Adrenal gland (tissue), 5 donors: ENCODE data around the gene DYRK3.

ENCODE experiments used
- CTCF ChIP-seq, 6 experiments: fragments of 450-650 bp in 4 of 6; fragments of 200-600 bp in 2 of 6; sonication (generic) in 1 of 6; IDR thresholded peaks; 1 replicate in 5 of 6; 2 replicates in 1 of 6; pipeline versions ENCODE4 v1.5.1 to v1.8.0; 2016 to 2021; ENCODE audit warnings: antibody characterized with exemption in 6 of 6, mild to moderate bottlenecking in 2 of 6, moderate library complexity in 1 of 6
- POLR2A ChIP-seq, 2 donors: fragments of 450-650 bp; IDR thresholded peaks; one replicate each; pipeline ENCODE4 v1.6.1; 2017; ENCODE audit warnings: antibody characterized with exemption in 2 of 2, mild to moderate bottlenecking in 2 of 2, moderate library complexity in 1 of 2
- donor health status: DM: no; HTN: no; CAD: no.

- TF ChIP-seq CTCF (IDR thresholded peaks at IDR 0.05) (no peak), POLR2A (IDR thresholded peaks at IDR 0.05) (no peak)
These were observed 41.9 kb upstream of the DYRK3 start for GRCh38 chr1:206593351-206593925.
